Fibroblast of lung (primary cell): ENCODE results near the gene ROBO2.

Experiments
- EZH2 ChIP-seq: IDR thresholded peaks from 2 replicates; pipeline ENCODE4 v1.5.1; 2012; ENCODE audit warnings: low read length, control low read depth, mild to moderate bottlenecking; ENCODE audit errors: missing control alignments
- TF ChIP-seq, protein P1 (sequence below), 2 donors: IDR thresholded peaks in 1 of 2; conservative IDR thresholded peaks in 1 of 2; 1 replicate in 1 of 2; 2 replicates in 1 of 2; pipeline ENCODE4 v1.5.1; 2011 to 2012; ENCODE audit warnings: low read length in 2 of 2, control low read depth in 1 of 2, inconsistent platforms in 1 of 2, low read depth in 1 of 2, mild to moderate bottlenecking in 1 of 2

DNA sequence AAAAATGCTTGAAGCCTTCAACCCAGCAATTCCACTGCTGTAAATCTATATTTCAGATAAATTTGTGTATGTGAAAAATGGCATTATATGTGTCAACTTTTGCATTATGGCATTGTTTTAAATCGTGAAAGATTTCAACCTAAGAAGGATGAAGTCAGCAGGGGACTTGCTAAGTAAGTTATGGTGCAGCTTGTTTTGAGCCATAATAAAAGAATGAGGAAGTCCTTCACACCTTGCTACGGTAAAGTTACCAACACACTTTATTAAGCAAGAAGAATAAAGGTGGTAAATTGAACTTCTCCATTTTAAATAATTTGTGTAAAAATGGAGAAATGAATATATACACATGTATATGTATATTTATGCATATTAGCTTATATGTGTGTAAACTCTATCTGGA, 371.4 kb downstream of the ROBO2 start:
- TF ChIP-seq, protein P1, sequence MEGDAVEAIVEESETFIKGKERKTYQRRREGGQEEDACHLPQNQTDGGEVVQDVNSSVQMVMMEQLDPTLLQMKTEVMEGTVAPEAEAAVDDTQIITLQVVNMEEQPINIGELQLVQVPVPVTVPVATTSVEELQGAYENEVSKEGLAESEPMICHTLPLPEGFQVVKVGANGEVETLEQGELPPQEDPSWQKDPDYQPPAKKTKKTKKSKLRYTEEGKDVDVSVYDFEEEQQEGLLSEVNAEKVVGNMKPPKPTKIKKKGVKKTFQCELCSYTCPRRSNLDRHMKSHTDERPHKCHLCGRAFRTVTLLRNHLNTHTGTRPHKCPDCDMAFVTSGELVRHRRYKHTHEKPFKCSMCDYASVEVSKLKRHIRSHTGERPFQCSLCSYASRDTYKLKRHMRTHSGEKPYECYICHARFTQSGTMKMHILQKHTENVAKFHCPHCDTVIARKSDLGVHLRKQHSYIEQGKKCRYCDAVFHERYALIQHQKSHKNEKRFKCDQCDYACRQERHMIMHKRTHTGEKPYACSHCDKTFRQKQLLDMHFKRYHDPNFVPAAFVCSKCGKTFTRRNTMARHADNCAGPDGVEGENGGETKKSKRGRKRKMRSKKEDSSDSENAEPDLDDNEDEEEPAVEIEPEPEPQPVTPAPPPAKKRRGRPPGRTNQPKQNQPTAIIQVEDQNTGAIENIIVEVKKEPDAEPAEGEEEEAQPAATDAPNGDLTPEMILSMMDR (conservative IDR thresholded peaks at IDR 0.05 in 1 of 2, IDR thresholded peaks at IDR 0.05 in 1 of 2; ENCODE audit: low read depth in 1 of 2, low read length in 2 of 2) = no peak
- TF ChIP-seq EZH2 = no peak
